HepG2 (cell line): ENCODE results near the gene PRCD. TPM values are rescaled to one million over a fixed set of nuclear protein-coding genes. Genes with fewer than 3 reads are reported as not detected.

Experiments used
- AHR ChIP-seq: IDR thresholded peaks from 2 replicates; pipeline ENCODE4 v1.6.1; 2018; ENCODE audit warnings: missing genetic modification reagents, missing compliant biosample characterization
- CREB1 ChIP-seq, 2 experiments: fragments of 450-650 bp in 1 of 2; IDR thresholded peaks; 2 replicates each; pipeline ENCODE4 v1.6.1; 2016 to 2017; ENCODE audit warnings: control low read depth in 1 of 2, mild to moderate bottlenecking in 1 of 2, missing compliant biosample characterization in 1 of 2, missing genetic modification characterization in 1 of 2
- GZF1 ChIP-seq: sonication (generic); formaldehyde crosslinking; IDR thresholded peaks from 2 replicates; pipeline ENCODE4 v1.5.1; 2020; ENCODE audit warnings: mild to moderate bottlenecking, missing genetic modification reagents
- SRY ChIP-seq: sonication (generic); formaldehyde crosslinking; IDR thresholded peaks from 2 replicates; pipeline ENCODE4 v1.8.0; 2022; ENCODE audit warnings: mild to moderate bottlenecking, missing genetic modification reagents
- TAF1 ChIP-seq: sonication (generic); formaldehyde crosslinking; IDR thresholded peaks from 2 replicates; pipeline ENCODE4 v1.4.0; 2020; ENCODE audit warnings: missing genetic modification reagents
- ZNF3 ChIP-seq: IDR thresholded peaks from 2 replicates; pipeline ENCODE4 v1.7.0; 2017; ENCODE audit warnings: inconsistent platforms
- polyA plus RNA-seq, 8 experiments: library from polyadenylated mRNA; depleted of rRNA in 3 of 8; stranded (reverse) in 7 of 8; unstranded in 1 of 8; fragments of >200 nt; fragmentation: Illumina TruSeq in 4 of 8; extraction: Trizol in 4 of 8; gene quantifications; 2 replicates each; pipeline versions ENCODE4 v1.2.1 to v1.2.3, GENCODE V29; 2011 to 2016; ENCODE audit warnings: low read depth in 4 of 8, missing spikeins in 1 of 8, mixed read lengths in 1 of 8; ENCODE audit not compliant: insufficient read depth in 1 of 8
- total RNA-seq, 5 experiments: library from RNA; depleted of rRNA; stranded (reverse); fragments of >200 nt; fragmentation: Illumina TruSeq; extraction: Trizol; gene quantifications; 2 replicates each; pipeline ENCODE4 v1.2.3, GENCODE V29; 2016; ENCODE audit warnings: low read depth in 1 of 5
- TF ChIP-seq, protein P1 (sequence below): sonication (generic); formaldehyde crosslinking; IDR thresholded peaks from 2 replicates; pipeline ENCODE4 v1.4.0; 2020; ENCODE audit warnings: missing genetic modification reagents
- TF ChIP-seq, protein P2 (sequence below): sonication (generic); formaldehyde crosslinking; IDR thresholded peaks from 2 replicates; pipeline ENCODE4 v1.5.0; 2020; ENCODE audit warnings: missing genetic modification reagents
- TF ChIP-seq, protein P3 (sequence below): sonication (generic); formaldehyde crosslinking; IDR thresholded peaks from 2 replicates; pipeline ENCODE4 v1.4.0; 2020; ENCODE audit warnings: missing genetic modification reagents

The PRCD gene
- total and polyA plus RNA-seq, 2 of the 13 experiments (the other 11 are each of a cell fraction or from before 2014, with no cell fraction given), result 0.51 TPM; not detected in 1

DNA sequence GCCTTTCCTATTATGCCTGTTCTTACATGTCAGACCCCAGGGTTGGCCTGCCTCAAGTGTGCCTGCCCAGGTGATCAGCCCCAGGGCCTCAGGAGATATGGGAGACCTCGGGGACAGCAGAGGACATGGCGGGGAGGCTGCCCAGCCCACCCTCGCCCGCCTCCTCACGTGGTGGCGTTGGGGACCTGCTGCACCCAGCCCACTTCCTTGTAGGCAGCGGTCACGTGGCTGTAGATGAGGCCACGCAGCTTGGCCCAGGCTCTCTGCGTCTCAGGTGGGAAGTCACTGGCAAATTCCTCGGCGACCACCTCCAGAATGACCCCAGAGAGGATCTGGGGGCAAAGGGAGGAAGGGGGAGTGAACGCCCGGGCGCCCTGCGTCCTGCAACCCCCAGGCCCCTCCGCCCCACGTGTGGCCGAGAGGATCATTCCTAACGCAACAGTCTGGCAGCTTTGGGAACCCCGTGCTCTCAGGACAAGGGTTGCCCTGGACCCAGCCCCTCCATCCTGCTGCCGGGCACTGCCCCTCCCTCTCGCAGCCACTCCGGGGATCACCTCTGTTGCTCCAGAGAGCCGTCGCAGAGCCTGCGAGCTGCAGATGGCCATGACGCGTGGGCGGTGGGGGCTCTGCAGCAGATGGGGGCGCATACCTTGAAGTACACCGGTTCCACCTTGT, 8.9 kb upstream of the PRCD start (continued):
- peak; percentile 23; the same call in 1 of the 2 replicates for TF ChIP-seq AHR (CRISPR knock-in tag)
- TF ChIP-seq SRY (CRISPR knock-in tag), result 0 out of 2 replicates have a peak, but pooled peaks have one; percentile 25
- TF ChIP-seq, protein P1, sequence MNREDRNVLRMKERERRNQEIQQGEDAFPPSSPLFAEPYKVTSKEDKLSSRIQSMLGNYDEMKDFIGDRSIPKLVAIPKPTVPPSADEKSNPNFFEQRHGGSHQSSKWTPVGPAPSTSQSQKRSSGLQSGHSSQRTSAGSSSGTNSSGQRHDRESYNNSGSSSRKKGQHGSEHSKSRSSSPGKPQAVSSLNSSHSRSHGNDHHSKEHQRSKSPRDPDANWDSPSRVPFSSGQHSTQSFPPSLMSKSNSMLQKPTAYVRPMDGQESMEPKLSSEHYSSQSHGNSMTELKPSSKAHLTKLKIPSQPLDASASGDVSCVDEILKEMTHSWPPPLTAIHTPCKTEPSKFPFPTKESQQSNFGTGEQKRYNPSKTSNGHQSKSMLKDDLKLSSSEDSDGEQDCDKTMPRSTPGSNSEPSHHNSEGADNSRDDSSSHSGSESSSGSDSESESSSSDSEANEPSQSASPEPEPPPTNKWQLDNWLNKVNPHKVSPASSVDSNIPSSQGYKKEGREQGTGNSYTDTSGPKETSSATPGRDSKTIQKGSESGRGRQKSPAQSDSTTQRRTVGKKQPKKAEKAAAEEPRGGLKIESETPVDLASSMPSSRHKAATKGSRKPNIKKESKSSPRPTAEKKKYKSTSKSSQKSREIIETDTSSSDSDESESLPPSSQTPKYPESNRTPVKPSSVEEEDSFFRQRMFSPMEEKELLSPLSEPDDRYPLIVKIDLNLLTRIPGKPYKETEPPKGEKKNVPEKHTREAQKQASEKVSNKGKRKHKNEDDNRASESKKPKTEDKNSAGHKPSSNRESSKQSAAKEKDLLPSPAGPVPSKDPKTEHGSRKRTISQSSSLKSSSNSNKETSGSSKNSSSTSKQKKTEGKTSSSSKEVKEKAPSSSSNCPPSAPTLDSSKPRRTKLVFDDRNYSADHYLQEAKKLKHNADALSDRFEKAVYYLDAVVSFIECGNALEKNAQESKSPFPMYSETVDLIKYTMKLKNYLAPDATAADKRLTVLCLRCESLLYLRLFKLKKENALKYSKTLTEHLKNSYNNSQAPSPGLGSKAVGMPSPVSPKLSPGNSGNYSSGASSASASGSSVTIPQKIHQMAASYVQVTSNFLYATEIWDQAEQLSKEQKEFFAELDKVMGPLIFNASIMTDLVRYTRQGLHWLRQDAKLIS, result 0 out of 2 replicates have a peak, but pooled peaks have one; percentile 18
- TF ChIP-seq TAF1 (CRISPR knock-in tag), result 0 out of 2 replicates have a peak, but pooled peaks have one; percentile 24
- no peak for TF ChIP-seq CREB1 (IDR thresholded peaks at IDR 0.05)
- TF ChIP-seq CREB1 (CRISPR knock-in tag; IDR thresholded peaks at IDR 0.05), result no peak
- TF ChIP-seq, protein P2, sequence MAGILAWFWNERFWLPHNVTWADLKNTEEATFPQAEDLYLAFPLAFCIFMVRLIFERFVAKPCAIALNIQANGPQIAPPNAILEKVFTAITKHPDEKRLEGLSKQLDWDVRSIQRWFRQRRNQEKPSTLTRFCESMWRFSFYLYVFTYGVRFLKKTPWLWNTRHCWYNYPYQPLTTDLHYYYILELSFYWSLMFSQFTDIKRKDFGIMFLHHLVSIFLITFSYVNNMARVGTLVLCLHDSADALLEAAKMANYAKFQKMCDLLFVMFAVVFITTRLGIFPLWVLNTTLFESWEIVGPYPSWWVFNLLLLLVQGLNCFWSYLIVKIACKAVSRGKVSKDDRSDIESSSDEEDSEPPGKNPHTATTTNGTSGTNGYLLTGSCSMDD (CRISPR knock-in tag), result 0 out of 2 replicates have a peak, but pooled peaks have one; percentile 16
- TF ChIP-seq GZF1 (CRISPR knock-in tag), result no peak
- TF ChIP-seq, protein P3, sequence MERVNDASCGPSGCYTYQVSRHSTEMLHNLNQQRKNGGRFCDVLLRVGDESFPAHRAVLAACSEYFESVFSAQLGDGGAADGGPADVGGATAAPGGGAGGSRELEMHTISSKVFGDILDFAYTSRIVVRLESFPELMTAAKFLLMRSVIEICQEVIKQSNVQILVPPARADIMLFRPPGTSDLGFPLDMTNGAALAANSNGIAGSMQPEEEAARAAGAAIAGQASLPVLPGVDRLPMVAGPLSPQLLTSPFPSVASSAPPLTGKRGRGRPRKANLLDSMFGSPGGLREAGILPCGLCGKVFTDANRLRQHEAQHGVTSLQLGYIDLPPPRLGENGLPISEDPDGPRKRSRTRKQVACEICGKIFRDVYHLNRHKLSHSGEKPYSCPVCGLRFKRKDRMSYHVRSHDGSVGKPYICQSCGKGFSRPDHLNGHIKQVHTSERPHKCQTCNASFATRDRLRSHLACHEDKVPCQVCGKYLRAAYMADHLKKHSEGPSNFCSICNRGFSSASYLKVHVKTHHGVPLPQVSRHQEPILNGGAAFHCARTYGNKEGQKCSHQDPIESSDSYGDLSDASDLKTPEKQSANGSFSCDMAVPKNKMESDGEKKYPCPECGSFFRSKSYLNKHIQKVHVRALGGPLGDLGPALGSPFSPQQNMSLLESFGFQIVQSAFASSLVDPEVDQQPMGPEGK (CRISPR knock-in tag), result 0 out of 2 replicates have a peak, but pooled peaks have one; percentile 12
- no peak for TF ChIP-seq ZNF3 (CRISPR knock-in tag)
- TF ChIP-seq, all 625 proteins: peak for 15
